ENCODE data around the gene MYOZ3.
A peak's percentile ranks its signal among the peaks of the same experiment; 100 is the strongest.

GRCh38 chr5:150642567-150642927, 18.5 kb upstream of the MYOZ3 start:
- no peak for TF ChIP-seq PPARA (CRISPR knock-in tag; IDR thresholded peaks at IDR 0.05; ENCODE audit: borderline replicate concordance)
- no peak for TF ChIP-seq ZFP30 (CRISPR knock-in tag; IDR thresholded peaks at IDR 0.05)
- no peak for TF ChIP-seq POU6F1 (CRISPR knock-in tag; IDR thresholded peaks at IDR 0.05; ENCODE audit: borderline replicate concordance, low read depth)
- no peak for TF ChIP-seq TCF4 (CRISPR knock-in tag; IDR thresholded peaks at IDR 0.05; ENCODE audit: borderline replicate concordance)
- TF ChIP-seq ARNTL (CRISPR knock-in tag; IDR thresholded peaks at IDR 0.05; ENCODE audit: borderline replicate concordance, low read depth), result no peak
- no peak for TF ChIP-seq CSRNP3 (CRISPR knock-in tag; IDR thresholded peaks at IDR 0.05)
- no peak for TF ChIP-seq CREB5 (CRISPR knock-in tag; IDR thresholded peaks at IDR 0.05; ENCODE audit: low read depth)
- no peak for TF ChIP-seq BACH2 (CRISPR knock-in tag; IDR thresholded peaks at IDR 0.05; ENCODE audit: borderline replicate concordance)
- peak; percentile 64; the same call in 1 of the 2 replicates for TF ChIP-seq ZFP3 (CRISPR knock-in tag; IDR thresholded peaks at IDR 0.05)
- TF ChIP-seq ZC3H10 (CRISPR knock-in tag; IDR thresholded peaks at IDR 0.05), result no peak
- TF ChIP-seq TOX (CRISPR knock-in tag; IDR thresholded peaks at IDR 0.05; ENCODE audit: borderline replicate concordance), result no peak

All from SK-N-SH treated with all-trans-retinoic acid at 6 μM for 48 hours (cell line).